Pancreas (tissue), 10 donors: Measurements from ENCODE around the gene PTX4. TPM values are rescaled to one million over a fixed set of nuclear protein-coding genes. Genes with fewer than 3 reads are reported as not detected.
"Not testable (repeated sequence)": the region's sequence is repeated elsewhere in the genome, so short reads cannot be mapped to it uniquely, and the experiment has no call there.

ENCODE experiments used
- ATAC-seq, 4 donors: fragments of 200-7000 bp; cut with Tn5 transposase; one replicate each; pipeline versions ENCODE4 v1.8.0 to v1.9.1; 2020; ENCODE audit warnings: mild to moderate bottlenecking in 4 of 4, moderate library complexity in 4 of 4
- DNase-seq, 6 donors: peaks; one replicate each; pipeline ENCODE4 v3.0.0-alpha.2; 2020
- FAIRE-seq: peaks from 2 replicates; lab custom pipeline; 2012; peaks lifted over from hg19 to GRCh38; lab: Jason Lieb, UNC
- H3K27ac ChIP-seq, 4 donors: fragments of 200-600 bp; sonication (generic); 1 replicate in 3 of 4; 2 replicates in 1 of 4; pipeline versions ENCODE4 v1.5.0 to v1.8.0; 2020
- H3K27me3 ChIP-seq, 4 donors: fragments of 200-600 bp; one replicate each; pipeline ENCODE4 v1.8.0; 2021
- H3K36me3 ChIP-seq, 3 donors: fragments of 200-600 bp; sonication (generic) in 1 of 3; one replicate each; pipeline versions ENCODE4 v1.5.0 to v1.8.0; 2020 to 2021
- H3K4me1 ChIP-seq, 3 donors: fragments of 200-600 bp; one replicate each; pipeline ENCODE4 v1.8.0; 2021
- H3K4me3 ChIP-seq, 4 donors: fragments of 200-600 bp; sonication (generic) in 2 of 4; one replicate each; pipeline versions ENCODE4 v1.5.0 to v1.8.0; 2020 to 2021
- H3K9me3 ChIP-seq, 4 donors: fragments of 200-600 bp; one replicate each; pipeline ENCODE4 v1.8.0; 2021
- CTCF ChIP-seq, 4 donors: fragments of 200-600 bp; sonication (generic) in 3 of 4; IDR thresholded peaks; one replicate each; pipeline versions ENCODE4 v1.5.0 to v1.8.0; 2021; ENCODE audit warnings: antibody characterized with exemption in 4 of 4
- WGBS, 2 donors: extraction: QIAGEN DNeasy Blood & Tissue Kit; methylation state at CpG; one replicate each; pipeline ENCODE4 v1.1.7; 2013; 5-methylcytosine and 5-hydroxymethylcytosine counted together
- intact Hi-C, 3 donors: fragments of 100-400 bp; cut with DNase I; formaldehyde crosslinking; loops; one replicate each; pipeline versions ENCODE4 v1.11.1 to v1.14.2; 2022
- polyA plus RNA-seq, 2 donors: library from polyadenylated mRNA; stranded (reverse); fragments of 200-250 nt; gene quantifications; one replicate each; pipeline ENCODE4 v1.2.3, GENCODE V29; 2013
- total RNA-seq, 6 donors: library from RNA; stranded (reverse); fragmentation: NEBNext Ultra II Directional in 4 of 6; extraction: Animal tissue kit (Norgen Biotek cat#: 25700) in 4 of 6; gene quantifications; one replicate each; pipeline versions ENCODE4 v1.2.1 to v1.2.4, GENCODE V29; 2021 to 2023
- donor health status: healthy with polysubstance abuse.
- donor health status: DM: no; HTN: no; CAD: no; lungs with moderate emphysema.
- donor health status: DM: no; HTN: no; CAD: no.
- donor health status: control.
- donor health status: control.
- donor health status: Bipolar disorder and iron deficiency.
- donor health status: DM: yes; HTN: yes; CAD: no.
- donor health status: DM: no; HTN: no; CAD: no.
- donor health status: DM: no; HTN: no; CAD: no.
- donor health status: DM: yes; HTN: yes; CAD: no.

Gene PTX4
- total and polyA plus RNA-seq, 8 donors, result not detected

GRCh38 chr16:1485847-1486496 lies 2.8 kb downstream of the PTX4 start:
- intact Hi-C loops, result no loop called here
- FAIRE-seq, result no peak

GRCh38 chr16:1481906-1482835 lies 6.6 kb downstream of the PTX4 start:
- H3K36me3 ChIP-seq, result no peaks in the 10 kb centered on the region
- intact Hi-C loops, result no loop called here
- H3K4me3 ChIP-seq, result no peak overlapping the region
- WGBS, 2 donors, result 65 to 67% methylated on average over 28 of the region's 28 CpGs
- FAIRE-seq (no peak), ATAC-seq (no peak), DNase-seq (peak in 1 of 6 donors; percentile 41)
- H3K27ac ChIP-seq, result no peak overlapping the region
- H3K27me3 ChIP-seq, result no peaks in the 10 kb centered on the region
- H3K9me3 ChIP-seq, result no peaks in the 10 kb centered on the region
- no peak for TF ChIP-seq CTCF (IDR thresholded peaks at IDR 0.05)
- H3K4me1 ChIP-seq, result no peaks in the 10 kb centered on the region

More at GRCh38 chr16:1485847-1486496, 2.8 kb downstream of the PTX4 start:
- ATAC-seq (no peak), DNase-seq (peak in 2 of 6 donors; percentile 44 to 51)
- WGBS, 2 donors, result 77 to 86% methylated on average over 38 to 40 of the region's 40 CpGs
- Histone ChIP-seq H3K9me3 (no peaks in the 10 kb centered on the region), H3K27me3 (no peaks in the 10 kb centered on the region), H3K27ac (no peak overlapping the region), H3K4me1 (no peaks in the 10 kb centered on the region), H3K36me3 (no peaks in the 10 kb centered on the region), H3K4me3 (no peak overlapping the region)
- TF ChIP-seq CTCF (IDR thresholded peaks at IDR 0.05), result no peak

GRCh38 chr16:1478937-1479336 lies 9.8 kb downstream of the PTX4 start:
- H3K36me3 ChIP-seq, H3K4me3 ChIP-seq, FAIRE-seq, intact Hi-C loops, DNase-seq, ATAC-seq, H3K4me1 ChIP-seq, H3K27ac ChIP-seq, H3K9me3 ChIP-seq, H3K27me3 ChIP-seq: not testable (repeated sequence)
- WGBS, 2 donors, result 84 to 91% methylated on average over 9 of the region's 9 CpGs

- WGBS, 2 donors, result 86 to 90% methylated on average over 10 of the region's 10 CpGs
- intact Hi-C loops, result no loop called here
- DNase-seq, result no peak
- FAIRE-seq, result no peak
- no peak for ATAC-seq
- Histone ChIP-seq H3K36me3 (no peaks in the 10 kb centered on the region), H3K4me1 (peaks cover 0 to 12% (median 0%) of the 10 kb centered on the region in 3 donors), H3K9me3 (no peaks in the 10 kb centered on the region), H3K4me3 (no peak overlapping the region), H3K27me3 (no peaks in the 10 kb centered on the region), H3K27ac (no peak overlapping the region)
- TF ChIP-seq CTCF (IDR thresholded peaks at IDR 0.05), result no peak
Observed at GRCh38 chr16:1477033-1477432, 11.7 kb downstream of the PTX4 start.

- Histone ChIP-seq H3K4me3 (peak overlapping the region; percentile 63 to 99 (median 90)), H3K27me3 (no peaks in the 10 kb centered on the region), H3K9me3 (no peaks in the 10 kb centered on the region), H3K4me1 (peaks cover 0 to 12% (median 0%) of the 10 kb centered on the region in 3 donors), H3K36me3 (no peaks in the 10 kb centered on the region), H3K27ac (peak overlapping the region; percentile 61 to 80 (median 71))
- WGBS, 2 donors, result 54 to 56% methylated on average over 15 of the region's 15 CpGs
- FAIRE-seq (no peak), DNase-seq (peak in 3 of 6 donors; percentile 37 to 49 (median 48)), ATAC-seq (no peak)
- TF ChIP-seq CTCF (IDR thresholded peaks at IDR 0.05), result no peak
- intact Hi-C loops, result no loop called here
Observed at GRCh38 chr16:1475552-1476114, 13.1 kb downstream of the PTX4 start.
